GM18511 (cell line): ENCODE results near the gene BCL6B.
"Not testable (repeated sequence)": the region's sequence is repeated elsewhere in the genome, so short reads cannot be mapped to it uniquely, and the experiment has no call there.

Source experiments
- ATAC-seq: cut with Tn5 transposase; IDR thresholded peaks from one replicate; pipeline ENCODE4 v1.9.1; 2021; ENCODE audit warnings: mild to moderate bottlenecking, moderate library complexity; ENCODE audit not compliant: unreplicated experiment

The BCL6B gene

DNA sequence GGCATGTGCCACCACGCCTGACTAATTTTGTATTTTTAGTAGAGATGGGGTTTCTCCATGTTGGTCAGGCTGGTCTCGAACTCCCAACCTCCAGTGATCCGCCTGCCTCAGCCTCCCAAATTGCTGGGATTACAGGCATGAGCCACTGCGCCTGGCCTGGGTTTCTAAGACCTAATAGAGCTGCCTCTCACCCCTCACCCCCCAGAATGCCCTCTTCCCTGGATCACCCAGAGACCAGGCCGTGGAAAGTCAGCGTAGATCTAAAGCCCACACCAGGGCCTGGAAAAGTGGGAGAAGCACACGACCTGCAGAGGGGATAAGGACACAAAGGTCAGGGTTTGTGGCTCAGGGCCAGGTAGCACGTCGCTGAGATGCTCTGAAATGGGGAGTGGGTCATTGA is 27.7 kb downstream of the BCL6B start:
- ATAC-seq: not testable (repeated sequence)

GRCh38 chr17:7056386-7056785 is 33.5 kb downstream of the BCL6B start:
- ATAC-seq: no peak

DNA sequence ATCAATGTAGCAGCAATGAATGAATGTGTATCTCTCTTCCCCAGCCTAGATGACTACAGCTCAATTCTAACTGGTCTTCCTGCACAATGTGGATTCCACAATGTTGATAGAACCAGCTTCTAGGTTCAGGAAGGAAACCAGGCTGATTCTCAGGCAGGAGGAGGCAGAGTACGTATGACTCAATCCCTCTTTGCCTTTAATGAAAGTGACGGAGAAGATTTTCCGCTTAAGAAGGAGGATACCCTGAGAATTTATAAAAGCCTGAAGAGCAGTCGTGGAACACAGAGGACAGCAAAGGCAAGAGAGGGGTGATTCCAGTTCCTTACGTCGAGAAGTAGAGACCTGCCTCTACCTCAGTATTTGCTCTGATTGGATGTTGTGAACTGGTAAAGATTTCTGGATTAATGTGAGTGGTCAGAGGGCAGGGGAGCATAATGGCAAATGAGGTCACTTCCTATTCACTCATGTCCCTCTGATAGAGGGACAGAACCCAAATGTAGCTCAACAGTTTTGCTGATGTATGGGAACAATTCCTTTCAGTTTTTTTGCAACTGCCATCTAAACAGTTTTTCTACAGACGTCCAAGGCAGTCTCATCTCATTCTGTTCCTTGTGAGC is 36.1 kb downstream of the BCL6B start:
- no peak for ATAC-seq

DNA sequence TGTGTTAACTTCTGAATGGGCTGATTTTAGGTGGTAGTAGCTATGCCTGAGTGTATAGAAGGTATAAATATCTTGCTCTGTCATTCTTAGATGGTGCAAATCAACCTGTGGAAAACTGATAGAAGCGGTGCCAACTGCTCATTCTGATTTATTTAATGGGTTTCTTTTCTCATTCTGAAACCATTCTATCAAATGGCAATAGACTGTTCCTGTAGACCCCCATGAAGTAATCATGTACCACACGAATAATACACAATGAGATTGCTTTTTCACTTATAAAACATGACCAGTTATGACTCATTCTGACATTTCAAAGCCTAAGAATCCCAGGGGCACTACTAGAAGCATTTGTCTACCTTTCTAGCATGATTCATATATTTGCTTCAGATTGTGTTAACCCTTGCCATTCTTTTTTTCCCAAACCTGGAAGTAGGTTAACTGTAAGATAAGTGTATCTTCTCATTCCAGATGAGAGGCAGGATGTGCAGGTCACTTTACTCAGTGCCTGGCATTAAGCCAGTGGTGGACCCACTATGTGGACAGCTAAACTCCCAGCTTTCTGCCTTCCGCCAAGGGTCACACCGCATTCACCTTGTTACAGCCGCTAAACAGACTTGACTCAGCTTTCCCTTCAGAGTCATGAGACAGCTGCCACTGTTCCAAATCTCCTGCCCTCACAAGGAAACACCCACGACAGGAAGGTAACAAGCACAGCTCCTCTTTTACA is 37.5 kb downstream of the BCL6B start:
- no peak for ATAC-seq

DNA sequence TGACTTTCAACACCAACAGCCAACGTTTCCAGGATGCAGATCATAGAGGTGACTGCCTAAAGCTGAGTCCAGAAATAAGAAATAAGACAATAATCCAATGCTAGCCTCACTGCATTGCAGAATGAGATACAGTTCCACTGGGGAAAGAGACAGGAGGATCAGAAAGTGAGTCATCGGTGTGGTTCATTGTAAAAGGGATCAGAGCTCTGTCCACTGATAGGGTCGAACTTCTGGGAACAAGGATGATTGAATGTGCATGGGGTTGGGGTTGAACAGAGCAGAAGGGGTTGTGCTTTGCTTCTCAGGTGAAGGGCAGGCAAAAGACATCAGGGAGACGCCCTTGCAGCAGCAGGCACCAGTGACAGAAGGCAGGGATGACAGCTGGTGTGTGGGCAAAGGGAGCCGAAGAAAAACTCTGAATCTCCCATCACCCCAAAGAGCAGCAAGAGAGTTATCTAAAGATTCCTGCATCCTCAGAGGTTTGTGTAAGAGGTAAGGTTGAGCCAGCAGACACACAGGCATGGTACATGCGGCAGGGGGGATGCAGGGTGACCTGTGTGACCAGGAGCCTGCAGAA is 40.8 kb downstream of the BCL6B start:
- no peak for ATAC-seq

GRCh38 chr17:7064261-7064660 is 41.4 kb downstream of the BCL6B start:
- no peak for ATAC-seq

DNA sequence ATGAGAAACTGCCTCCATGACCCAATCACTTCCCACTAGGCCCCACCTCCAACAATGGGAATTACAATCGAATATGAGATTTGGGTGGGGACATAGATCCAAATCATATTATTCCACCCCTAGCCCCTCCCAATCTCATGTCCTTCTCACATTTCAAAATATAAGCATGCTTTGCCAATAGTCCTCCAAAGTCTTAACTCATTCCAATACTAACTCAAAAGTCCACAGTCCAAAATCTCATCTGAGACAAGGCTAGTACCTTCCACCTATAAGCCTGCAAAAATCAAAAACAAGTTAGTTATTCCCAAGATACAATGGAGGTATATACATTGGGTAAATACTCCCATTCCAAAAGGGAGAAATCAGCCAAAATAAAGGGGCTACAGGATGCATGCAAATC is 44.3 kb downstream of the BCL6B start:
- ATAC-seq: no peak

GRCh38 chr17:7068268-7068667 is 45.4 kb downstream of the BCL6B start:
- ATAC-seq: no peak

DNA sequence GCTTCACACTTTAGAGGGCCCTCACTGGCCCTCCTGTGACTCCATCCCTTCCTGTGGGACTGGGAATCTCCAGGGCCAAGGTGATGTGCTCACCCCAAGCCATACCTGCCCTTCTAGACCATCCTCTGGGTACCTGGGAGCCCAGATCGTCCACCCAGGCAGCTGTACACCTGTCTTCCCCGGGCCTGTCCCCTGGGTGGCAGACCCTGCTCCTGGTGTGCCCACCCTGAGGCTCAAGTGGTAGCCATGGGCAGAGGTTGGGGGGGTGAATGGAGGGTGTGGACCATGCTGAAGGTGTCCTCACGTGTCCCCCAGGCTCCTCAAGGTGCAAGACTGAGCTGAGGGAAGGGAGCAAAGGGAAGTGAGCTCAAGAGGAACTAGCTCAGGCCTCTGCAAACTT is 47.9 kb downstream of the BCL6B start:
- ATAC-seq: no peak

DNA sequence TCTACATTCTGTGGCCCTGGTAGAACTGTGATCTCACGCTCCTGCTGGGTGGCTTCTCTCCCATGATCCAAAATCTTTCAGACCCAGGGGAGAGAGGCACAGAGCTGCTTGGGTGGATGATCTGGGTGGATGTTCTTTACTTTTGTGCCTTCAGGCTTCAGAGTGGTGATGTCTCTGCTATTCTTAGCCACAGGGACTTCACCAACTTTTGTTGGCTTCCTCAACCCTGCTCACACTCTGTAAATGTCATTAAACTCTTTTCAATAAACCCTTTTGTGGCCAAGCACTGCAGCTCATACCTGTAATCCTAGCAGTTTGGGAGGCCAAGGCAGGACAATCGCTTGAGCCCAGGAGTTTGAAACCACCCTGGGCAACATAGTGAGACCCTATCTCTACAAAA is 49.6 kb downstream of the BCL6B start:
- ATAC-seq: no peak

DNA sequence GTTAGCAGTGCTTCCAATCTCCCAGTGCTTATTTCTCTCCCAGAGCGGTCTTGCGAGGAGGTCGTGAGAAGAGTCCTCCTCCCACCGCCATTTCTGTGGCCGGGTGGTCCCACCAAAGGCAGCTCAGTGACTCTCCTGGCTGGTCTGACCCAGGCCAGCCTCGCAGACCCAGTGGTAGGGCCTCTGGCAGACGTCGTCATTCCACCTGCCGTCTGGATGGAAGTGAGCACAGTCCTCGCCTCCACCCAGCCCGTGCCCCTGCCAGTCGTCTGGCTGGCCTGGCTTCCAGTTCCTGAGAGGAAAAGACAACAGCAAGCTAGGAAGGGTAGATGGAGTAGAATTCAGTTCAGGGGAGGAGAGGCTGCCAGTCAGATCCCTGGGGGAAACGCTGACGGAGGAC is 52.1 kb downstream of the BCL6B start:
- no peak for ATAC-seq

GRCh38 chr17:7077911-7078546 is 55.2 kb downstream of the BCL6B start:
- ATAC-seq: no peak

GRCh38 chr17:7078711-7079110 is 55.9 kb downstream of the BCL6B start:
- ATAC-seq: no peak
